Thyroid gland (tissue), 4 donors: ENCODE results near the gene RAP1GAP.
A peak's percentile ranks its signal among the peaks of the same experiment; 100 is the strongest.

Source experiments
- CTCF ChIP-seq, 6 experiments: fragments of 200-600 bp in 3 of 6; fragments of 450-650 bp in 3 of 6; sonication (generic) in 3 of 6; IDR thresholded peaks; one replicate each; pipeline ENCODE4 v1.5.1; 2016 to 2019; ENCODE audit warnings: antibody characterized with exemption in 6 of 6, mild to moderate bottlenecking in 2 of 6, inconsistent platforms in 1 of 6, moderate library complexity in 1 of 6
- POLR2A ChIP-seq, 2 donors: fragments of 450-650 bp; IDR thresholded peaks; one replicate each; pipeline ENCODE4 v1.6.1; 2017; ENCODE audit warnings: antibody characterized with exemption in 2 of 2, mild to moderate bottlenecking in 2 of 2, moderate library complexity in 1 of 2

- peak in 1 of 2 donors; percentile 74 for TF ChIP-seq POLR2A (IDR thresholded peaks at IDR 0.05)
- TF ChIP-seq CTCF (IDR thresholded peaks at IDR 0.05) = no peak
Observed at GRCh38 chr1:21638531-21639341, 30.4 kb downstream of the RAP1GAP start.
